ENCODE data around the gene MAD1L1.

GRCh38 chr7:1975179-1975578, 257.6 kb downstream of the MAD1L1 start:
- TF ChIP-seq CTCF (IDR thresholded peaks at IDR 0.05) (no peak), POLR2A (IDR thresholded peaks at IDR 0.05) (no peak), POLR2AphosphoS5 (IDR thresholded peaks at IDR 0.05) (no peak)
